Measurements from ENCODE around the gene SPIC.

DNA sequence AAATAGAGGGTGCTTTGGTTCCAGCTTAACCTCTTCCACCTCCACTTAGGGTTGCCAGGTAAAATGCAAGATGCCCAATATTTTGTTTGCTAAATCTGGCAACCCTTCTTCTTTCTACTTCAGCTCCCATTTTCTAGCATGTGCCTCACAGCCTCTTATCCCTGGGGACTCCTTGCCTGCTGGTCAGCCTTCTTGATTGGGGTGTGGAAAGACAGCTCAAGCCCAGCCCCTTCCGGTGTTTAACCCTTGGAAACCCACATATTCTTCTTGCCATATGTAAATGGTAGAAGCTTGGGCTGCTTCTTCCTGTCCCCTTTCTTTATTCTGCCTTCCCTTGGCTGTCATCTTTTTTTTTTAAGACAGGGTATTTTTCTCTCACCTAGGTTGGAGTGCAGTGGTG is 5.7 kb downstream of the SPIC start:
- TF ChIP-seq, protein P1, sequence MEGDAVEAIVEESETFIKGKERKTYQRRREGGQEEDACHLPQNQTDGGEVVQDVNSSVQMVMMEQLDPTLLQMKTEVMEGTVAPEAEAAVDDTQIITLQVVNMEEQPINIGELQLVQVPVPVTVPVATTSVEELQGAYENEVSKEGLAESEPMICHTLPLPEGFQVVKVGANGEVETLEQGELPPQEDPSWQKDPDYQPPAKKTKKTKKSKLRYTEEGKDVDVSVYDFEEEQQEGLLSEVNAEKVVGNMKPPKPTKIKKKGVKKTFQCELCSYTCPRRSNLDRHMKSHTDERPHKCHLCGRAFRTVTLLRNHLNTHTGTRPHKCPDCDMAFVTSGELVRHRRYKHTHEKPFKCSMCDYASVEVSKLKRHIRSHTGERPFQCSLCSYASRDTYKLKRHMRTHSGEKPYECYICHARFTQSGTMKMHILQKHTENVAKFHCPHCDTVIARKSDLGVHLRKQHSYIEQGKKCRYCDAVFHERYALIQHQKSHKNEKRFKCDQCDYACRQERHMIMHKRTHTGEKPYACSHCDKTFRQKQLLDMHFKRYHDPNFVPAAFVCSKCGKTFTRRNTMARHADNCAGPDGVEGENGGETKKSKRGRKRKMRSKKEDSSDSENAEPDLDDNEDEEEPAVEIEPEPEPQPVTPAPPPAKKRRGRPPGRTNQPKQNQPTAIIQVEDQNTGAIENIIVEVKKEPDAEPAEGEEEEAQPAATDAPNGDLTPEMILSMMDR (IDR thresholded peaks at IDR 0.05) = no peak
- TF ChIP-seq EZH2 (IDR thresholded peaks at IDR 0.05) = no peak
